Neural progenitor cell (in vitro differentiated cells): ENCODE measurements around the gene IKZF3.

Source experiments
- EZH2 ChIP-seq: fragments of 200-600 bp; sonication (generic); IDR thresholded peaks from 2 replicates; pipeline ENCODE4 v1.6.1; 2017; ENCODE audit warnings: antibody characterized with exemption, mild to moderate bottlenecking, moderate library complexity
- EZH2phosphoT487 ChIP-seq: fragments of 200-600 bp; sonication (generic); IDR thresholded peaks from 2 replicates; pipeline ENCODE4 v1.6.1; 2017; ENCODE audit warnings: antibody characterized with exemption
- TF ChIP-seq, protein P1 (sequence below): fragments of 200-600 bp; sonication (generic); IDR thresholded peaks from 2 replicates; pipeline ENCODE4 v1.5.1; 2017; ENCODE audit warnings: antibody characterized with exemption, mild to moderate bottlenecking

DNA sequence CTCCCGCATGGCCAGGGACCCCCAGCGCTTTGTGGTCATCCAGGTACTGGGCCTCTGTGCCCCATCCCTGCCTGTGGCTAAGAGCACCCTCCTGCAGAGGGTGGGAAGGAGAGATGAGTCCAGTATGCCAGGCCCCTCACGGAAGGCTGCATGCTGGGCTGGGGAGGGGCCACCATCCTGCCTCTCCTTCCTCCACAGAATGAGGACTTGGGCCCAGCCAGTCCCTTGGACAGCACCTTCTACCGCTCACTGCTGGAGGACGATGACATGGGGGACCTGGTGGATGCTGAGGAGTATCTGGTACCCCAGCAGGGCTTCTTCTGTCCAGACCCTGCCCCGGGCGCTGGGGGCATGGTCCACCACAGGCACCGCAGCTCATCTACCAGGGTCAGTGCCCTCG, 137.5 kb downstream of the IKZF3 start:
- no peak for TF ChIP-seq EZH2
- TF ChIP-seq, protein P1, sequence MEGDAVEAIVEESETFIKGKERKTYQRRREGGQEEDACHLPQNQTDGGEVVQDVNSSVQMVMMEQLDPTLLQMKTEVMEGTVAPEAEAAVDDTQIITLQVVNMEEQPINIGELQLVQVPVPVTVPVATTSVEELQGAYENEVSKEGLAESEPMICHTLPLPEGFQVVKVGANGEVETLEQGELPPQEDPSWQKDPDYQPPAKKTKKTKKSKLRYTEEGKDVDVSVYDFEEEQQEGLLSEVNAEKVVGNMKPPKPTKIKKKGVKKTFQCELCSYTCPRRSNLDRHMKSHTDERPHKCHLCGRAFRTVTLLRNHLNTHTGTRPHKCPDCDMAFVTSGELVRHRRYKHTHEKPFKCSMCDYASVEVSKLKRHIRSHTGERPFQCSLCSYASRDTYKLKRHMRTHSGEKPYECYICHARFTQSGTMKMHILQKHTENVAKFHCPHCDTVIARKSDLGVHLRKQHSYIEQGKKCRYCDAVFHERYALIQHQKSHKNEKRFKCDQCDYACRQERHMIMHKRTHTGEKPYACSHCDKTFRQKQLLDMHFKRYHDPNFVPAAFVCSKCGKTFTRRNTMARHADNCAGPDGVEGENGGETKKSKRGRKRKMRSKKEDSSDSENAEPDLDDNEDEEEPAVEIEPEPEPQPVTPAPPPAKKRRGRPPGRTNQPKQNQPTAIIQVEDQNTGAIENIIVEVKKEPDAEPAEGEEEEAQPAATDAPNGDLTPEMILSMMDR: no peak
- TF ChIP-seq EZH2phosphoT487: no peak
